OCI-LY7 (cell line): Measurements from ENCODE around the gene HK3. TPM values are rescaled to one million over a fixed set of nuclear protein-coding genes. Genes with fewer than 3 reads are reported as not detected.
A peak's percentile ranks its signal among the peaks of the same experiment; 100 is the strongest.

ENCODE experiments used
- BruUV-seq: library from RNA; stranded (reverse); fragments of 400-500 nt; replicated peaks from 2 replicates; lab custom pipeline; 2021; lab: Mats Ljungman, UMichigan
- CTCF ChIA-PET: fragments of 300-600 bp; sonication (Branson Sonifier 250); formaldehyde crosslinking; loops from one replicate; lab custom pipeline; 2022; ENCODE audit warnings: antibody characterized with exemption; ENCODE audit not compliant: unreplicated experiment; lab: Charles Lee
- POLR2A ChIA-PET: fragments of 300-600 bp; sonication (Branson Sonifier 250); formaldehyde crosslinking; loops from one replicate; lab custom pipeline; 2022; ENCODE audit warnings: antibody characterized with exemption; lab: Charles Lee
- DNase-seq: peaks from one replicate; pipeline ENCODE4 v3.0.0-alpha.2; 2015; ENCODE audit warnings: low spot score
- H2AFZ ChIP-seq: fragments of 200-600 bp; sonication (generic), shearing (Covaris generic); 2 replicates; pipeline ENCODE4 v1.6.1; 2014; ENCODE audit warnings: mild to moderate bottlenecking, antibody characterized with exemption, low read length, moderate library complexity
- H3K27ac ChIP-seq: fragments of 200-600 bp; sonication (generic); 2 replicates; pipeline ENCODE4 v1.5.1; 2014; ENCODE audit warnings: mixed run types, low read depth, mild to moderate bottlenecking, moderate library complexity, low read length, inconsistent platforms; ENCODE audit not compliant: poor library complexity, severe bottlenecking
- H3K36me3 ChIP-seq: fragments of 200-600 bp; sonication (generic); 2 replicates; pipeline ENCODE4 v1.6.1; 2014; ENCODE audit warnings: mild to moderate bottlenecking, antibody characterized with exemption, low read length, moderate library complexity, mixed read lengths; ENCODE audit not compliant: insufficient read depth
- H3K4me1 ChIP-seq: fragments of 200-600 bp; sonication (generic); 2 replicates; pipeline ENCODE4 v1.5.1; 2014; ENCODE audit warnings: mild to moderate bottlenecking, low read length; ENCODE audit not compliant: insufficient read depth, poor library complexity, severe bottlenecking
- H3K4me2 ChIP-seq: fragments of 200-600 bp; sonication (generic); 2 replicates; pipeline ENCODE4 v1.6.1; 2014; ENCODE audit warnings: mild to moderate bottlenecking, low read length
- H3K4me3 ChIP-seq: fragments of 200-600 bp; sonication (generic); 2 replicates; pipeline ENCODE4 v1.5.1; 2014; ENCODE audit warnings: mild to moderate bottlenecking, low read depth, low read length; ENCODE audit not compliant: poor library complexity, severe bottlenecking
- H3K79me2 ChIP-seq: fragments of 200-600 bp; sonication (generic); 2 replicates; pipeline ENCODE4 v1.6.1; 2016; ENCODE audit warnings: low read depth, mild to moderate bottlenecking, low read length, moderate library complexity, mixed read lengths; ENCODE audit not compliant: insufficient read depth
- H3K9me2 ChIP-seq: fragments of 200-600 bp; sonication (generic); 2 replicates; pipeline ENCODE4 v1.6.1; 2016; ENCODE audit warnings: mild to moderate bottlenecking, low read length, mixed read lengths; ENCODE audit not compliant: insufficient read depth
- H3K9me3 ChIP-seq: fragments of 200-600 bp; sonication (generic); 2 replicates; pipeline ENCODE4 v1.6.1; 2014; ENCODE audit warnings: mild to moderate bottlenecking, mixed run types, low read length, mixed read lengths
- H4K20me1 ChIP-seq: fragments of 200-600 bp; sonication (generic); 2 replicates; pipeline ENCODE4 v1.6.1; 2014; ENCODE audit warnings: mild to moderate bottlenecking, antibody characterized with exemption, low read length, moderate library complexity, mixed read lengths; ENCODE audit not compliant: insufficient read depth
- EZH2phosphoT487 ChIP-seq: fragments of 200-600 bp; sonication (generic); IDR thresholded peaks from 2 replicates; pipeline ENCODE4 v1.6.1; 2018; ENCODE audit warnings: low read depth, borderline replicate concordance, mild to moderate bottlenecking, mixed run types, antibody characterized with exemption, low read length, moderate library complexity, mixed read lengths
- intact Hi-C: fragments of 100-400 bp; cut with micrococcal nuclease; formaldehyde crosslinking; loops from one replicate; pipeline ENCODE4 v1.10.0; 2022; ENCODE audit not compliant: unreplicated experiment
- total RNA-seq, 2 experiments: library from RNA; depleted of rRNA in 1 of 2; stranded (reverse); fragments of >200 nt in 1 of 2; shearing (Covaris generic) in 1 of 2; gene quantifications; 2 replicates each; pipeline ENCODE4 v1.2.3, GENCODE V29; 2014 to 2022
- TF ChIP-seq, protein P1 (sequence below): fragments of 200-600 bp; sonication (generic); conservative IDR thresholded peaks from 2 replicates; pipeline ENCODE4 v1.5.1; 2014; ENCODE audit warnings: mild to moderate bottlenecking, antibody characterized with exemption, low read length, moderate library complexity, mixed read lengths

The HK3 gene
- total RNA-seq, 2 experiments from 2014 or later, result 0.38 TPM; not detected in 1

DNA sequence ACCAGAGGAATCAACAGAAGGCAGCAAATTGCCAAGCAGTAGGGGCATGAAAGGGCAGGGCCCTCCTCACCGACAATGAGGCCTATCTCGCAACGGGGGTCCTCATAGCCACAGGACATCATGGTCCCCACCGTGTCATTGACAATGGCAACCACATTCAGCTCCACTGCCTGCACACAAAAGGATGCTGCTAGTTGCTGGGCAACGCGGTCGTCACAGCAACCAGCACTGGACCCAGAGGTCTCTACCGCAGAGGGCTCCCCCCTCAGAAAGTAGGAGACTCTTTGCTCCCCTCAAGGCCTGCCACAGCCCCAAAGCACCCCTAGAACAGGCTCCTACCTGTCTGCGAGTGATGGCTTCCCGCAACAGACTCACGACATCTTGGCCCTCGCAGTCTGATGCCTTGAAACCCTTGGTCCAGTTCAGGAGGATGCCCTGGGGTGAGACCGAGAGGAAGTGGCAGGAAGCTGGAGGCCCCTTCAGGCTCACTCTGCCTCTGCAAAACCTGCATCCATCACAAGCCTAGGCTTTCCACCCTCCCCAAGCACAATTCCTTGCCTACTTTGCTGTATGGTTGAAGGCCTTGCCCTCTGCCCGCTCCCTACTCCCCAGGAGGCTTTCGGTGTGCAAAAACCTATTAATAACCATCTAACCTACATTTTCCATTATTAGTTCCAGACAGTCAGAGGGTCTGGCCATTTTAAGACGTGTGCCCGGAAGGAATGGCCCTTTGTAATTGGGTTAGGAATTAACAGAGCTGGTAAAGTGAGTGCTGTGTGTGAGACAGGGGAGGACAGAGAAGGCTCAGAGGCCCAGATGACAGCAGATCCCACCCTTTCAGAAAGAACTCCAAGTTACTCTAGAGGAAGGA lies 15.2 kb downstream of the HK3 start:
- H3K79me2 ChIP-seq, result no peaks in the 10 kb centered on the region
- H3K4me3 ChIP-seq, result no peak overlapping the region
- intact Hi-C loops, result no loop called here
- H4K20me1 ChIP-seq, result no peaks in the 10 kb centered on the region
- 0 out of 2 replicates have a peak overlapping the region, but pooled peaks have one; percentile 27 for H2AFZ ChIP-seq
- no peak for TF ChIP-seq EZH2phosphoT487
- TF ChIP-seq, protein P1, sequence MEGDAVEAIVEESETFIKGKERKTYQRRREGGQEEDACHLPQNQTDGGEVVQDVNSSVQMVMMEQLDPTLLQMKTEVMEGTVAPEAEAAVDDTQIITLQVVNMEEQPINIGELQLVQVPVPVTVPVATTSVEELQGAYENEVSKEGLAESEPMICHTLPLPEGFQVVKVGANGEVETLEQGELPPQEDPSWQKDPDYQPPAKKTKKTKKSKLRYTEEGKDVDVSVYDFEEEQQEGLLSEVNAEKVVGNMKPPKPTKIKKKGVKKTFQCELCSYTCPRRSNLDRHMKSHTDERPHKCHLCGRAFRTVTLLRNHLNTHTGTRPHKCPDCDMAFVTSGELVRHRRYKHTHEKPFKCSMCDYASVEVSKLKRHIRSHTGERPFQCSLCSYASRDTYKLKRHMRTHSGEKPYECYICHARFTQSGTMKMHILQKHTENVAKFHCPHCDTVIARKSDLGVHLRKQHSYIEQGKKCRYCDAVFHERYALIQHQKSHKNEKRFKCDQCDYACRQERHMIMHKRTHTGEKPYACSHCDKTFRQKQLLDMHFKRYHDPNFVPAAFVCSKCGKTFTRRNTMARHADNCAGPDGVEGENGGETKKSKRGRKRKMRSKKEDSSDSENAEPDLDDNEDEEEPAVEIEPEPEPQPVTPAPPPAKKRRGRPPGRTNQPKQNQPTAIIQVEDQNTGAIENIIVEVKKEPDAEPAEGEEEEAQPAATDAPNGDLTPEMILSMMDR, result no peak
- POLR2A ChIA-PET, result no interaction called here
- no peaks in the 10 kb centered on the region for H3K9me3 ChIP-seq
- peaks cover 11% of the 10 kb centered on the region for H3K4me1 ChIP-seq
- DNase-seq, result no peak
- CTCF ChIA-PET, result no interaction called here
- BruUV-seq, result no TSS peak
- H3K27ac ChIP-seq, result no peak overlapping the region
- no peak overlapping the region for H3K4me2 ChIP-seq
- no peaks in the 10 kb centered on the region for H3K36me3 ChIP-seq
- no peaks in the 10 kb centered on the region for H3K9me2 ChIP-seq

- intact Hi-C loops, result no loop called here
- Histone ChIP-seq H3K9me3 (no peaks in the 10 kb centered on the region), H4K20me1 (no peaks in the 10 kb centered on the region), H3K4me1 (peaks cover 11% of the 10 kb centered on the region), H3K36me3 (no peaks in the 10 kb centered on the region), H3K4me3 (no peak overlapping the region), H2AFZ (no peak overlapping the region), H3K4me2 (no peak overlapping the region), H3K9me2 (no peaks in the 10 kb centered on the region), H3K27ac (no peak overlapping the region), H3K79me2 (no peaks in the 10 kb centered on the region)
- POLR2A ChIA-PET, result no interaction called here
- TF ChIP-seq EZH2phosphoT487, result no peak
- TF ChIP-seq, protein P1, result no peak
- no peak for DNase-seq
- CTCF ChIA-PET, result no interaction called here
- no TSS peak for BruUV-seq
Observed at GRCh38 chr5:176882567-176882903, 16.6 kb downstream of the HK3 start.
